ENCODE results near the gene SUGCT. TPM values are rescaled to one million over a fixed set of nuclear protein-coding genes. Genes with fewer than 3 reads are reported as not detected.

The SUGCT gene
- total RNA-seq, 1 donor from 2014 or later = 9.8 TPM

- intact Hi-C loops (cut with DNase I) = no loop called here
- H3K4me3 ChIP-seq = no peak overlapping the region
- no peak for DNase-seq (ENCODE audit: low spot score in 2 of 2)
- TF ChIP-seq CTCF (IDR thresholded peaks at IDR 0.05) = no peak
- H3K36me3 ChIP-seq = no peaks in the 10 kb centered on the region
- peak overlapping the region; percentile 72 to 78 for H3K27ac ChIP-seq
- peaks cover 4 to 25% of the 10 kb centered on the region in 2 donors for H3K4me1 ChIP-seq
- no peaks in the 10 kb centered on the region for H3K9me3 ChIP-seq
- no peaks in the 10 kb centered on the region for H3K27me3 ChIP-seq
Measured at GRCh38 chr7:40721342-40721949, 586.6 kb downstream of the SUGCT start.

GRCh38 chr7:40722242-40722641, 587.4 kb downstream of the SUGCT start:
- no peak overlapping the region for H3K4me3 ChIP-seq
- intact Hi-C loops (cut with DNase I) = no loop called here
- H3K4me1 ChIP-seq = peaks cover 4 to 22% of the 10 kb centered on the region in 2 donors
- no peak for DNase-seq (ENCODE audit: low spot score in 2 of 2)
- H3K36me3 ChIP-seq = no peaks in the 10 kb centered on the region
- peak overlapping the region; percentile 72 to 78 for H3K27ac ChIP-seq
- no peak for TF ChIP-seq CTCF (IDR thresholded peaks at IDR 0.05)
- H3K27me3 ChIP-seq = no peaks in the 10 kb centered on the region
- H3K9me3 ChIP-seq = no peaks in the 10 kb centered on the region

- no peak for TF ChIP-seq CTCF (IDR thresholded peaks at IDR 0.05)
- intact Hi-C loops (cut with DNase I) = no loop called here
- H3K4me1 ChIP-seq = peaks cover 0 to 15% of the 10 kb centered on the region in 2 donors
- no peaks in the 10 kb centered on the region for H3K27me3 ChIP-seq
- DNase-seq (ENCODE audit: low spot score in 2 of 2) = no peak
- H3K4me3 ChIP-seq = no peak overlapping the region
- no peaks in the 10 kb centered on the region for H3K9me3 ChIP-seq
- peak overlapping the region; percentile 72 to 78 for H3K27ac ChIP-seq
- H3K36me3 ChIP-seq = no peaks in the 10 kb centered on the region
Measured at GRCh38 chr7:40723829-40724228, 589.0 kb downstream of the SUGCT start.

GRCh38 chr7:40726559-40726958, 591.8 kb downstream of the SUGCT start:
- no peak for DNase-seq (ENCODE audit: low spot score in 2 of 2)
- no peak for TF ChIP-seq CTCF (IDR thresholded peaks at IDR 0.05)
- intact Hi-C loops (cut with DNase I) = no loop called here
- Histone ChIP-seq H3K4me3 (no peak overlapping the region), H3K27me3 (no peaks in the 10 kb centered on the region), H3K4me1 (peaks cover 0 to 12% of the 10 kb centered on the region in 2 donors), H3K9me3 (no peaks in the 10 kb centered on the region), H3K36me3 (no peaks in the 10 kb centered on the region), H3K27ac (no peak overlapping the region)

- intact Hi-C loops (cut with DNase I) = no loop called here
- peak overlapping the region; percentile 38 to 43 for H3K27ac ChIP-seq
- no peak for TF ChIP-seq CTCF (IDR thresholded peaks at IDR 0.05)
Measured at GRCh38 chr7:40733114-40733513, 598.3 kb downstream of the SUGCT start.

GRCh38 chr7:40733578-40733977, 598.8 kb downstream of the SUGCT start:
- no peaks in the 10 kb centered on the region for H3K9me3 ChIP-seq
- H3K4me3 ChIP-seq = no peak overlapping the region
- H3K4me1 ChIP-seq = peaks cover 3 to 7% of the 10 kb centered on the region in 2 donors
- no peaks in the 10 kb centered on the region for H3K36me3 ChIP-seq
- H3K27me3 ChIP-seq = no peaks in the 10 kb centered on the region
- intact Hi-C loops (cut with DNase I) = no loop called here
- no peak for DNase-seq (ENCODE audit: low spot score in 2 of 2)
- H3K27ac ChIP-seq = peak overlapping the region; percentile 38 to 43
- TF ChIP-seq CTCF (IDR thresholded peaks at IDR 0.05) = no peak

More at GRCh38 chr7:40733114-40733513, 598.3 kb downstream of the SUGCT start:
- Histone ChIP-seq H3K9me3 (no peaks in the 10 kb centered on the region), H3K36me3 (no peaks in the 10 kb centered on the region), H3K4me3 (no peak overlapping the region), H3K4me1 (peaks cover 3 to 7% of the 10 kb centered on the region in 2 donors), H3K27me3 (no peaks in the 10 kb centered on the region)
- DNase-seq (ENCODE audit: low spot score in 2 of 2) = no peak
